Stimulated activated CD4-positive, alpha-beta T cell treated with anti-CD3 and anti-CD28 coated beads, Interleukin-2, amount 100 ng/mL, for 24 hours (primary cell): ENCODE results near the gene ATAD1.

Experiments used
- DNase-seq, 2 donors: peaks; one replicate each; pipeline ENCODE4 v3.0.0-alpha.2; 2020

The ATAD1 gene

GRCh38 chr10:87799860-87800259, 18.2 kb downstream of the ATAD1 start:
- no peak for DNase-seq

DNA sequence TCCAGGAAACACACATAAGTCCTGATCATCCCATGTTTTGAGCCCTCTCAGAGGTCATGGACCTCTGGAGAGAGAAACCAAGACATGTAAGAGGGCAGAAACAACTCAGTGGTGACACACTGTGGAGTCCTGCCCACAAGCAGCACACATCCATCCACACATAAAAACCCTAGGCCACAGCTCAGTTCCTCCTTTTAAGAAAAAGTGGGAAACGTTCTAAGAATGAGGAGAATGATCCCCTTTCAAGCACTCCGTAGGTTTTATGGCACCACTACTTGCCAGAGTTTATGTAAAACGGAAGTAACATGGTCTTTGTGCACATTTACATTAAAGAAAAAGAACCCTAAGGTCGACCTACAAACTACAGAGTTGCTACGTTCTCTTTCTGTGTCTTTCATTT, 19.9 kb downstream of the ATAD1 start:
- no peak for DNase-seq

DNA sequence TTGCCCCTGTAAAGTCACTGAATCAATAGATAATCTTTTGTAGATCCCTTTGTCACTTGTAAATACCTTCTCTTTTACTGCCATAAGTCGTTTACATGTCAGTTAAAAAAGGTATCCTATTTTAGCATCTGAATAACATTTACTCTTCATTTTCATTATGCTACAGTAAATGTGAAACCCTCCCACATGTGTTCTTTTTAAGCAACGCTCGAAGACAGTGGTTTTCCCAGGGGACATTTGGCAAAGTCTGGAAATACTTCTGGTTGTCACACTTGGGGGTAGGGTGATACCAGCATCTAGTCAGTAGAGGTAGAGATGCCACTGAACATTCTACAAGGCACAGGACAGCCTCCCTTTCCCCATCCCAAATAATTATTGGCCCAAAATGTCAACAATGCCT, 23.7 kb downstream of the ATAD1 start:
- no peak for DNase-seq

DNA sequence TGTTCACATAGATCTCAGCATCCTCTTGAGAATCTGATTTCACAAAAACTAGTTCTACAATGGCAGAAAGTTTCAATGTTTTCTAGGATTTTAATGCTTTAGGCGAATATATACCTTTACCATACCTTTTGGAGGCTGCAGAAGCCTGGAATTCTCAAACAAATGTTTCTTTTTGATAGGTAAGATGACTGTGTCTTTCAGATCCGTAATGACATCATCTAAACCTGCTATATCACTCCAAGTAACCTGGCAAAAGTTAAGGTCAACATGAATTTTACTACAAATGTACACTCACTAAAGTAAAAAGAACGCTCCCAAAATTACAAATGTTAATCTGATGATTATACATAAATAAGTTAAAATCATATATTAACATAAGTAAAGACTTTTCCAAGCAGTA, 27.8 kb downstream of the ATAD1 start:
- DNase-seq: no peak

DNA sequence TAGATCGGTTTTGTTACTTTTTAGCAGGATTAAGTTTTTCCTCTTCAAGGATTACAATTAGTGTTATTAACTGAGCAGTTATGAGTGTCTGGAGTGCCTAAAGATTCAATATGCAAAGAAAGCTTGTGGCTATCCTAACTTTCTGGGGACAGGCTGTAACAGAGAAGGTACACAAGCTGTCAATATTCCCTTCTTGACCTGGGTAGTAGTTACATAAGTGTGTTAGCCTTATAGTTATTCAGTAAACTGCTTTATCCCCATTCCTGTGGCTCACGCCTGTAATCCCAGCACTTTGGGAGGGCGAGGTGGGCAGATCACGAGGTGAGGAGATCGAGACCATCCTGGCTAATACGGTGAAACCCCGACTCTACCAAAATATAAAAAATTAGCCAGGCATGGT, 31.6 kb downstream of the ATAD1 start:
- DNase-seq: no peak

GRCh38 chr10:87782721-87783120, 35.3 kb downstream of the ATAD1 start:
- no peak for DNase-seq

DNA sequence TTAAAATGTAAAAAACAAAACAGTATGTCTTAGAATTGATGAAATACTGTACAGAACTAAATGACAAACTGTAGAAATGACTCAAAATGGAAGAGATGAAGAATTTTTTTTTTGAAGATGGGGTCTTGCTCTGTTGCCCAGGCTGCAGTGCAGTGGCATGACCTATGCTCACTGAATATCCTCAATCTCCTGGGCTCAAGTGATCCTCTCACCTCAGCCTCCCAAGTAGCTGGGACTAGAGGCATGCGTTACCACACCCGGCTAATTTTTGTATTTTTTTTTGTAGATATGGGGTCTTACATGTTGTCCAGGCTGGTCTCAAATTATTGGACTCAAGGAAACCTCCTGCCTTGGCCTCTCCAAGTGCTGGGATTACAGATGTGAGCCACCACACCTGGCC, 36.5 kb downstream of the ATAD1 start:
- DNase-seq: no peak

DNA sequence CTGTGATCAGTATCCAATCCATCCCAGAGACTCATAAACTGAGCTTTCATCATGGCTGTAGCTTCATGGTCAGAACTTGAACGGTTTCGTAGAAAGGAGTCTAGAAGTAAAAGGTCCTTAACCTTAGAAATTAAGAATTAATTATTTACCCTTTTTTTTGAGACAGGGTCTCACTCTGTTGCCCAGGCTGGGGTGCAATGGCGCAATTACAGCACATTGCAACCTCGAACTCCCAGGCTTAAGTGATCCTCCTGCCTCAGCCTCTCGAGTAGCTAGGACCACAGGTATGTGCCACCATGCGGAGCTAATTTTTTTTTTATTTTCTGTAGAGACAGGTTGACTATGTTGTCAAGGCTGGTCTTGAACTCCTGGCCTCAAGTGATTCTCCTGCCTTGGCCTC, 41.7 kb downstream of the ATAD1 start:
- no peak for DNase-seq

- DNase-seq: no peak
These were observed 42.3 kb downstream of the ATAD1 start for GRCh38 chr10:87775766-87776165.

DNA sequence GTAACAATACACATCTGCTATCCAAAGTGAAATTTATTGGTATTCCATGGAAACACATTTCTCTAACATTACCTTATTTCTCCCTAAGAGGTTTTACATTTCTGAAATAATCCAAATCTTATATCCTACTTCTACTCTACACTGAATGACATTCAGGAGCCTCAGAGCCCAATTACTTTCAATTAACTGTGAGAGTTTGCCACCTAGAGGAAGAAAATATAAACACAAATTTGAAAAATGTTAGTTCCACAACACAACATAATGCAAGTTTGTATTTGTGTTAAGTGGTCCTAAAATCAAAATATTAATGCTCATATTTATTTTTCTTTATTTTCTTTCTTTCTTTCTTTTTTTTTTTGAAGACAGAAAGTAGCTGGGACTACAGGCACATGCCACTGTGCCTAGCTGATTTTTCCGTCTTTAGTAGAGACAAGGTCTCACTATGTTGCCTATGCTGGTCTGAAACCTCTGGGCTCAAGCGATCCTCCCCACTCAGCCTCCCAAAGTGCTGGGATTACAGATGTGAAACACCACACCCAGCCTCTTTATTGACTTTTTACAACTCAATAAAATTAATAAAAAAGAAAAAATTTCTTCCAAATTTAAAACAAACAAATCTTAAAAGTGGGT, 46.0 kb downstream of the ATAD1 start:
- no peak for DNase-seq

DNA sequence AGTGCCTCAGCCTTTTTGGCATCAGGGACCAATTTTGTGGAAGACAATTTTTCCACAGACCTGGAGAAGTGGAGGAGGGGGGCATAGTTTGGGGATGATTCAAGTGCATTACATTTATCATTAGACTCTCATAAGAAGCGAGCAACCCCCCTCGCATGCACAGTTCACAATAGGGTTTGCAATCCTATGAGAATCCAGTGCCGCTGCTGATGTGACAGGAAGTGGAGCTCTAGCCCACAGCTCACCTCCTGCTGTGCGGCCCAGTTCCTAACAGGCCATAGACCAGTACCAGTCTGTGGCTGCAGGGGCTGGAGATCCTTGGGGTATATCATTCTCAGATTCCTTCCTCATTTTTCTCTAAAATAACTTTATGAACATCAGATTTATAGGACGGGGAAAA, 50.8 kb downstream of the ATAD1 start:
- DNase-seq: no peak

- no peak for DNase-seq
These were observed 52.2 kb downstream of the ATAD1 start for GRCh38 chr10:87765666-87766376.

DNA sequence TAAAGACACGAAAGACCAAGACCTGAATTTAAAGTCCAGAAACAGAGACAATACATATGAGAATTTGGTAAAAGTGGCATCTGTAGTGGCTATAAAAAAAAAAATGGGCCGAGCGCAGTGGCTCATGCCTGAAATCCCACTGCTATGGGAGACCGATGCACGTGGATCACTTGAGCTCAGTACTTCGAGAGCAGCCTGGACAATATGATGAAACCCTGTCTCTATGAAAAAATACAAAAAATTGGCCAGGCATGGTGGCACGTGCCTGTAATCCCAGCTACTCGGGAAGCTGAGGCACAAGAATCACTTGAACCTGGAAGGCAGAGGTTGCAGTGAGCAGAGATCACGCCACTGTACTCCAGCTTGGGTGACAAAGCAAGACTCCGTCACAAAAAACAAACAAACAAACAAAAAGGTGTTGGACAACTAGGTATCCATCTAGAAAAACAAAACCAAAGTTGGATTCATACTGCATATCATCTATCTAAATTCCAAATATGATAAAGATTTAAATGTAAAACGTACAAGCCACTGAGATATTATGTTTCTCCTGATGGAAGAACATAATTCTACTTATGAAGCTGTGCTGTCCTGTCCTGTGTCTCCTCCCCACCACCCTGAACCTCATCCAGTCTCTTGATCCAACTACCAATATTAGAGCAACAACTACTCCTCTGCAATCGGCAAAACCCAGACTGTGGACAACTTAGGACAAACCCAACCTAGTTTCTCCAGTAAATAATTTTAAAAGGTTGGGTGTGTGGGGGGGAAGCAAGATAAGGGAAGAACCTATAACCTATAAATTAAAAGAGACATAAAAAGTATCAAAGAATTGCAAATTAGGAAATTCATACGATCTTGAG, 53.7 kb downstream of the ATAD1 start:
- DNase-seq: no peak

- DNase-seq: no peak
These were observed 54.8 kb downstream of the ATAD1 start for GRCh38 chr10:87763086-87763861.

- DNase-seq: peak; percentile 42 to 55
These were observed 56.1 kb downstream of the ATAD1 start for GRCh38 chr10:87761892-87762291.

GRCh38 chr10:87761153-87761552, 56.9 kb downstream of the ATAD1 start:
- no peak for DNase-seq

DNA sequence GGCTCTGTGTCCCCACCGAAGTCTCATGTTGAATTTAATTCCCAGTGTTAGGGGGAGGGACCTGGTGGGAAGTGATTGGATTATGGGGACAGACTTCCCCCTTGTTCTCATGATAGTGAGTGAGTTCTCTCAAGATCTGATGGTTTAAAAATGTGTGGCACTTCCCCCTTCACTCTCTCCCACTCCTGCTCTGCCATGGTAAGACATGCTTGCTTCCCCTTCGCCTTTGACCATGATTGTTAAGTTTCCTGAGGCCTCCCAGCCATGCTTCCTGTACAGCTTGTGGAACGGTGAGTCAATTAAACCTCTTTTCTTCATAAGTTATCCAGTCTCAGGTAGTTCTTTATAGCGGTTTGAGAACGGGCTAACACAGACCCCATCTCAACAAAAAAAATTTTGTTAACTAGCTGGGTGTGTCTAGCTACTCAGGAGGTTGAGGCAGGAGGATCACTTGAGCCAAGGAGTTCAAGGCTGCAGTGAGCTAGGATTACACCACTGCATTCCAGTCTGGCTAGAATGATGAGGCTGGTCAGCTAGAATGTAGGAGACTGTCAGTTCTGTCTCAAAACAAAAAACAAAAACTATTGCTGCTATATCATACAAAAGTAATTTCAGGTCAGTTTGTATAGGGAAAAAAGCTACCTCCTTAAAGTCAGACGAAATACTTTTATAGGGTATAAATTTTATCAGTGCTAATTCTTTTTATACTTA, 57.7 kb downstream of the ATAD1 start:
- no peak for DNase-seq

DNA sequence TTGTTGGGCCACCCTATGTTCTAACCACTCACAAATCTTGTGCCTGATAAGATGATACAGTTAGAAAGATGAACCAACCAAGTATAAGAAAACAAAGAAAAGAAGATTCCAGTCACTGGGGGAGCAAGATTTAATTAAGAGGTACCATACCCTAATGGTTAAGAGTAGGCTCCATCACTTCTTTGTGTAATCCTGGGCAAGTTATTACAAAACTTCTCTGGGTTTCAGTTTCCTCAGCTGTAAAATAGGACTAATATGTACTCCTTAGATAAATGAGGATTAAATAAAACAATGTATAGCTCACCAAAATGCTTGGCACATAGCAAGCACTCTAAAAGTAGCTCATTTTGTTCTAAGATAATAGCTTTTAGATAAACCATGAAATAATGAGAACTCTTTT, 58.5 kb downstream of the ATAD1 start:
- DNase-seq: no peak

DNA sequence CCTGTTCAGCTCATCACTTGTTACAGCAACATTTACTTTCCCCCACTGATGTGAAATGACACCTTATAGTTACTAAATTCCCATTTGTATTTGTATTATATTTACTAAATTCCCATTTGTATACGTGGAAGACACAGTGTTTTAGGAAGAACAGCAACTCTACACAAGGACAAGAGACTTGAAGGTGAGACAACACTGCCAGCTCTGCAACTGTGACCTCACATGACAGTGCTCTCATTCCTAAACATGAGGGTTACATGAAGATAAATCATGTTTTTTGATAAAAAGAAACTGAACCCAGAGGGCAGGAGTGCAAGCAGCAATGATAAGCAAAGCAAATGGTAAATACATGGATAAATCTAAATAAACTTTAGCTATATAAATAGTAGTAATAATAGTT, 60.3 kb downstream of the ATAD1 start:
- no peak for DNase-seq

- DNase-seq: no peak
These were observed 63.8 kb downstream of the ATAD1 start for GRCh38 chr10:87753995-87754866.

DNA sequence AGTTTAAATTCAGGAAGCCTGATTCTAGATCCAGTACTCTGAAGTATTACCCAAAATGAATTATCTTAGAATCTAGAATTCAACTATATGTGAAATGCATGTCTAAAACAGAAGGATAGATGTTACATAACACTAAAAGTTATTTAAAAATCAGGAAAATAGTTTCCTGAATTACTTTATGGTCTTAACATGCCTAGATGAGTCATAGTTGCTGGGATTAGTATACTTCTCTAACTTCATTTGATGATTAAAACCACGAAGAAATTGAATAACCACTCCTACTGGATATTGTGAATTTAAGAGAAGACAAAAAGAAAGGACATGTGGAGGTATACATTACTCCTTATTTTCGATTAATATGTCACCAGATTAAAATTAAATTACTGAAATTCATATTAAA, 65.5 kb downstream of the ATAD1 start:
- DNase-seq: no peak

GRCh38 chr10:87751274-87751673, 66.8 kb downstream of the ATAD1 start:
- no peak for DNase-seq
